HG02981 (cell line): ENCODE measurements around the gene NUDT21.
"Not testable (repeated sequence)": the region's sequence is repeated elsewhere in the genome, so short reads cannot be mapped to it uniquely, and the experiment has no call there.

Source experiments
- ATAC-seq: cut with Tn5 transposase; IDR thresholded peaks from one replicate; pipeline ENCODE4 v1.9.1; 2021; ENCODE audit warnings: mild to moderate bottlenecking, moderate library complexity; ENCODE audit not compliant: unreplicated experiment

Gene NUDT21

GRCh38 chr16:56419740-56420548 lies 31.2 kb downstream of the NUDT21 start:
- no peak for ATAC-seq

GRCh38 chr16:56417138-56417537 lies 34.0 kb downstream of the NUDT21 start:
- ATAC-seq = no peak

- no peak for ATAC-seq
Observed at GRCh38 chr16:56415875-56416274, 35.3 kb downstream of the NUDT21 start.

- no peak for ATAC-seq
Observed at GRCh38 chr16:56414366-56414765, 36.8 kb downstream of the NUDT21 start.

GRCh38 chr16:56413381-56413780 lies 37.8 kb downstream of the NUDT21 start:
- ATAC-seq = no peak

GRCh38 chr16:56411624-56412023 lies 39.5 kb downstream of the NUDT21 start:
- no peak for ATAC-seq

- ATAC-seq = no peak
Observed at GRCh38 chr16:56411123-56411522, 40.0 kb downstream of the NUDT21 start.

GRCh38 chr16:56409195-56409594 lies 41.9 kb downstream of the NUDT21 start:
- ATAC-seq = no peak

- ATAC-seq = no peak
Observed at GRCh38 chr16:56408379-56409098, 42.6 kb downstream of the NUDT21 start.

- ATAC-seq = no peak
Observed at GRCh38 chr16:56405977-56406672, 45.0 kb downstream of the NUDT21 start.

- no peak for ATAC-seq
Observed at GRCh38 chr16:56401482-56401881, 49.6 kb downstream of the NUDT21 start.

GRCh38 chr16:56400458-56400857 lies 50.7 kb downstream of the NUDT21 start:
- ATAC-seq = no peak

GRCh38 chr16:56399486-56399885 lies 51.6 kb downstream of the NUDT21 start:
- no peak for ATAC-seq

GRCh38 chr16:56399047-56399446 lies 52.1 kb downstream of the NUDT21 start:
- no peak for ATAC-seq

GRCh38 chr16:56396724-56397123 lies 54.4 kb downstream of the NUDT21 start:
- ATAC-seq = not testable (repeated sequence)

GRCh38 chr16:56389554-56389953 lies 61.6 kb downstream of the NUDT21 start:
- ATAC-seq = no peak

- ATAC-seq = no peak
Observed at GRCh38 chr16:56388209-56388608, 62.9 kb downstream of the NUDT21 start.

GRCh38 chr16:56387396-56387795 lies 63.7 kb downstream of the NUDT21 start:
- ATAC-seq = no peak

- ATAC-seq = no peak
Observed at GRCh38 chr16:56384074-56384721, 66.9 kb downstream of the NUDT21 start.

- no peak for ATAC-seq
Observed at GRCh38 chr16:56382901-56383355, 68.2 kb downstream of the NUDT21 start.

- no peak for ATAC-seq
Observed at GRCh38 chr16:56382459-56382858, 68.7 kb downstream of the NUDT21 start.
